Measurements from ENCODE around the gene PREP. TPM values are rescaled to one million over a fixed set of nuclear protein-coding genes. Genes with fewer than 3 reads are reported as not detected.

The PREP gene
- total RNA-seq, 1 donor from 2014 or later, result 55.4 TPM

GRCh38 chr6:105253787-105254186 is 149.1 kb downstream of the PREP start:
- no peak overlapping the region for H3K27ac ChIP-seq (ENCODE audit: low read depth, low read length)
- TF ChIP-seq, protein P1, sequence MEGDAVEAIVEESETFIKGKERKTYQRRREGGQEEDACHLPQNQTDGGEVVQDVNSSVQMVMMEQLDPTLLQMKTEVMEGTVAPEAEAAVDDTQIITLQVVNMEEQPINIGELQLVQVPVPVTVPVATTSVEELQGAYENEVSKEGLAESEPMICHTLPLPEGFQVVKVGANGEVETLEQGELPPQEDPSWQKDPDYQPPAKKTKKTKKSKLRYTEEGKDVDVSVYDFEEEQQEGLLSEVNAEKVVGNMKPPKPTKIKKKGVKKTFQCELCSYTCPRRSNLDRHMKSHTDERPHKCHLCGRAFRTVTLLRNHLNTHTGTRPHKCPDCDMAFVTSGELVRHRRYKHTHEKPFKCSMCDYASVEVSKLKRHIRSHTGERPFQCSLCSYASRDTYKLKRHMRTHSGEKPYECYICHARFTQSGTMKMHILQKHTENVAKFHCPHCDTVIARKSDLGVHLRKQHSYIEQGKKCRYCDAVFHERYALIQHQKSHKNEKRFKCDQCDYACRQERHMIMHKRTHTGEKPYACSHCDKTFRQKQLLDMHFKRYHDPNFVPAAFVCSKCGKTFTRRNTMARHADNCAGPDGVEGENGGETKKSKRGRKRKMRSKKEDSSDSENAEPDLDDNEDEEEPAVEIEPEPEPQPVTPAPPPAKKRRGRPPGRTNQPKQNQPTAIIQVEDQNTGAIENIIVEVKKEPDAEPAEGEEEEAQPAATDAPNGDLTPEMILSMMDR (IDR thresholded peaks at IDR 0.05; ENCODE audit: insufficient read depth, low read depth, low read length), result no peak
- no peak for TF ChIP-seq EZH2 (IDR thresholded peaks at IDR 0.05; ENCODE audit: insufficient read depth, low read length)
- no peaks in the 10 kb centered on the region for H3K9me3 ChIP-seq (ENCODE audit: insufficient read depth, low read depth, low read length)
- no peaks in the 10 kb centered on the region for H3K4me1 ChIP-seq (ENCODE audit: insufficient read depth, low read length)
- Mint-ChIP-seq H3K4me3 (ENCODE audit: unreplicated experiment) (no peak overlapping the region), H3K9me3 (ENCODE audit: unreplicated experiment) (no peaks in the 10 kb centered on the region), H3K4me1 (ENCODE audit: low read depth, unreplicated experiment) (peaks cover 7% of the 10 kb centered on the region), H3K27ac (ENCODE audit: unreplicated experiment) (no peak overlapping the region), H3K27me3 (ENCODE audit: low read depth, unreplicated experiment) (peaks cover 4% of the 10 kb centered on the region), H3K36me3 (ENCODE audit: low read depth, unreplicated experiment) (no peaks in the 10 kb centered on the region)
- no peaks in the 10 kb centered on the region for H3K36me3 ChIP-seq (ENCODE audit: insufficient read depth, low read length)
- no peak overlapping the region for H3K9ac ChIP-seq (ENCODE audit: low read length)
- no peaks in the 10 kb centered on the region for H3K79me2 ChIP-seq (ENCODE audit: insufficient read depth, low read length)
- no peak for FAIRE-seq
- DNase-seq (ENCODE audit: low read depth), result no peak
- H2AFZ ChIP-seq (ENCODE audit: low read depth, low read length), result no peak overlapping the region
- no peak overlapping the region for H3K4me2 ChIP-seq (ENCODE audit: low read length)
- H4K20me1 ChIP-seq (ENCODE audit: insufficient read depth, low read length), result no peaks in the 10 kb centered on the region
- no peak overlapping the region for H3K4me3 ChIP-seq (ENCODE audit: insufficient read depth, low read depth, low read length)
- no peaks in the 10 kb centered on the region for H3K27me3 ChIP-seq (ENCODE audit: insufficient read depth, low read length)

DNA sequence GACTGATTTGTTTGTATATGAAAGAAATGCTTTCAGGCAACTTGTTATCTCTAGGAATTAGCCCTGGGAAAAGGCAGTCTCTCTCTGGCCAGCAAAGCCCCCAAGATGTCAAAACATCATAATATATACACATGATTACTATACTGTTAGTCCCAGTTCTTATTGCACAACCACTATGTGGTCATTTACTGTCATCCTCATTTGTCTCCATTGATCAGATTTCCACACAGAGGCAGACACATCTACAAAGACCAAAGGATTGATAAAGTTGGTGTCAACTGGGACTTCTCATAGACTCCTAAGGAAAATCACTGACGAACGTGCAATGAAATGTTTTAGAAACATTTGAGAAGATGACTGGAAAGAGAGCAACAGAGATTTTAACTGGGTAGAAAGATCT is 151.2 kb downstream of the PREP start:
- H4K20me1 ChIP-seq (ENCODE audit: insufficient read depth, low read length), result no peaks in the 10 kb centered on the region
- H3K79me2 ChIP-seq (ENCODE audit: insufficient read depth, low read length), result no peaks in the 10 kb centered on the region
- no peaks in the 10 kb centered on the region for H3K36me3 ChIP-seq (ENCODE audit: insufficient read depth, low read length)
- no peak for DNase-seq (ENCODE audit: low read depth)
- no peak overlapping the region for H3K9ac ChIP-seq (ENCODE audit: low read length)
- Mint-ChIP-seq H3K36me3 (ENCODE audit: low read depth, unreplicated experiment) (no peaks in the 10 kb centered on the region), H3K9me3 (ENCODE audit: unreplicated experiment) (no peaks in the 10 kb centered on the region), H3K27ac (ENCODE audit: unreplicated experiment) (no peak overlapping the region), H3K27me3 (ENCODE audit: low read depth, unreplicated experiment) (peaks cover 4% of the 10 kb centered on the region), H3K4me3 (ENCODE audit: unreplicated experiment) (no peak overlapping the region), H3K4me1 (ENCODE audit: low read depth, unreplicated experiment) (peaks cover under 1% of the 10 kb centered on the region)
- no peak overlapping the region for H2AFZ ChIP-seq (ENCODE audit: low read depth, low read length)
- H3K4me1 ChIP-seq (ENCODE audit: insufficient read depth, low read length), result no peaks in the 10 kb centered on the region
- no peaks in the 10 kb centered on the region for H3K9me3 ChIP-seq (ENCODE audit: insufficient read depth, low read depth, low read length)
- FAIRE-seq, result no peak
- no peak overlapping the region for H3K4me3 ChIP-seq (ENCODE audit: insufficient read depth, low read depth, low read length)
- H3K4me2 ChIP-seq (ENCODE audit: low read length), result no peak overlapping the region
- no peak overlapping the region for H3K27ac ChIP-seq (ENCODE audit: low read depth, low read length)
- TF ChIP-seq, protein P1 (IDR thresholded peaks at IDR 0.05; ENCODE audit: insufficient read depth, low read depth, low read length), result no peak
- TF ChIP-seq EZH2 (IDR thresholded peaks at IDR 0.05; ENCODE audit: insufficient read depth, low read length), result no peak
- H3K27me3 ChIP-seq (ENCODE audit: insufficient read depth, low read length), result no peaks in the 10 kb centered on the region

DNA sequence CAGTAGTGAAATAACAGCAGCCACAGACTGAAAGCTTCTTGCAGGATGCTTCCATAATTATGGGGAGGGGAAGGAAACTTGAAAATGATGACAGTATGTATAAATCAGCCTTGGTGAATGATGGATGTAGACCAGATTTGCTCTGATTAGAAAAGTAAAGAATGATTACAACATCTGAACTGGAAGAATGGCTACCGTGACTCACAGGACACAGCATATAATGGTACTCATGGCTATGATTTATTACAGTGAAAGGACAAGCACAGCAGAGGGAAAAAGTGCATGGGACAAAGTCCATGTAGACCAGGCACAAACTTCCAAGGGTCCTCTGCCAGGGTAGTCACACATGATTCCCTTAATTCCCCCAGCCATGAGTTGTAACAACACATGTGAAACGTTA is 152.3 kb downstream of the PREP start:
- Histone ChIP-seq H3K79me2 (ENCODE audit: insufficient read depth, low read length) (no peaks in the 10 kb centered on the region), H3K27ac (ENCODE audit: low read depth, low read length) (no peak overlapping the region), H3K9ac (ENCODE audit: low read length) (no peak overlapping the region), H3K27me3 (ENCODE audit: insufficient read depth, low read length) (no peaks in the 10 kb centered on the region), H3K9me3 (ENCODE audit: insufficient read depth, low read depth, low read length) (no peaks in the 10 kb centered on the region), H2AFZ (ENCODE audit: low read depth, low read length) (no peak overlapping the region), H4K20me1 (ENCODE audit: insufficient read depth, low read length) (no peaks in the 10 kb centered on the region), H3K4me3 (ENCODE audit: insufficient read depth, low read depth, low read length) (no peak overlapping the region), H3K36me3 (ENCODE audit: insufficient read depth, low read length) (no peaks in the 10 kb centered on the region), H3K4me1 (ENCODE audit: insufficient read depth, low read length) (no peaks in the 10 kb centered on the region), H3K4me2 (ENCODE audit: low read length) (no peak overlapping the region)
- peaks cover 3% of the 10 kb centered on the region for H3K9me3 Mint-ChIP-seq (ENCODE audit: unreplicated experiment)
- no peak for FAIRE-seq
- no peak overlapping the region for H3K4me3 Mint-ChIP-seq (ENCODE audit: unreplicated experiment)
- H3K4me1 Mint-ChIP-seq (ENCODE audit: low read depth, unreplicated experiment), result no peaks in the 10 kb centered on the region
- no peaks in the 10 kb centered on the region for H3K36me3 Mint-ChIP-seq (ENCODE audit: low read depth, unreplicated experiment)
- peaks cover 4% of the 10 kb centered on the region for H3K27me3 Mint-ChIP-seq (ENCODE audit: low read depth, unreplicated experiment)
- H3K27ac Mint-ChIP-seq (ENCODE audit: unreplicated experiment), result no peak overlapping the region
- peak; percentile 57 for DNase-seq (ENCODE audit: low read depth)
- TF ChIP-seq, protein P1 (IDR thresholded peaks at IDR 0.05; ENCODE audit: insufficient read depth, low read depth, low read length), result no peak
- TF ChIP-seq EZH2 (IDR thresholded peaks at IDR 0.05; ENCODE audit: insufficient read depth, low read length), result no peak

All from astrocyte (in vitro differentiated cells and primary cell).